ENCODE data around the gene PDLIM4.

Gene PDLIM4

GRCh38 chr5:132313961-132314432 lies 56.5 kb downstream of the PDLIM4 start:
- DNase-seq, result no peak

GRCh38 chr5:132315529-132316067 lies 58.1 kb downstream of the PDLIM4 start:
- no peak for DNase-seq

- DNase-seq, result no peak
Observed at GRCh38 chr5:132319975-132320374, 62.5 kb downstream of the PDLIM4 start.

- DNase-seq, result no peak
Observed at GRCh38 chr5:132321109-132321721, 63.7 kb downstream of the PDLIM4 start.

- DNase-seq, result no peak
Observed at GRCh38 chr5:132322266-132322665, 64.8 kb downstream of the PDLIM4 start.
